Smooth muscle cell of trachea (primary cell): ENCODE results near the gene GAS2L1. TPM values are rescaled to one million over a fixed set of nuclear protein-coding genes. Genes with fewer than 3 reads are reported as not detected.

Experiments used
- total RNA-seq: library from RNA; depleted of rRNA; stranded (reverse); fragments of >200 nt; gene quantifications from 2 replicates; pipeline ENCODE4 v1.2.1, GENCODE V29; 2014

GAS2L1 gene
- total RNA-seq: 11.3 and 15.4 TPM in 2 replicates

GRCh38 chr22:29306175-29306834, at the start of gene GAS2L1:
TSS of gene GAS2L1 (plus strand) at chr22:29306650. CDS start at chr22:29308106, 1,456 bp downstream.

GRCh38 chr22:29267858-29268510, 38.5 kb upstream of the GAS2L1 start, which contains the start of the genes EWSR1 and RHBDD3:
TSS of gene EWSR1 (plus strand) at chr22:29268268. CDS start at chr22:29268337, 69 bp downstream.
TSS of gene RHBDD3 (minus strand) at chr22:29267981. CDS start at chr22:29265626, 2,355 bp downstream.

GRCh38 chr22:29315286-29316140, 9.1 kb downstream of the GAS2L1 start, which contains the start of gene RASL10A:
TSS of gene RASL10A (minus strand) at chr22:29315697. CDS start at chr22:29315246, 451 bp downstream.

Other genes with a start within 250 kb of the GAS2L1 start
- gene C22orf31, start 244.8 kb upstream of the GAS2L1 start, total RNA-seq: 0.15 TPM in 1 of 2 replicates, not detected in the other
- 8.3 and 13.9 TPM in 2 replicates for gene KREMEN1, start 233.6 kb upstream of the GAS2L1 start, total RNA-seq
- 0.50 TPM in 1 of 2 replicates, not detected in the other for gene EMID1, start 100.8 kb upstream of the GAS2L1 start, total RNA-seq
- gene RHBDD3, start 38.7 kb upstream of the GAS2L1 start, total RNA-seq: 21.8 and 22.8 TPM in 2 replicates
- gene EWSR1, start 38.4 kb upstream of the GAS2L1 start, total RNA-seq: 179 and 197 TPM in 2 replicates
- not detected in 2 replicates for gene RASL10A, start 9.0 kb downstream of the GAS2L1 start, total RNA-seq
- gene AP1B1, start 81.9 kb downstream of the GAS2L1 start, total RNA-seq: 65.5 and 72.1 TPM in 2 replicates
- not detected in 2 replicates for gene RFPL1, start 131.9 kb downstream of the GAS2L1 start, total RNA-seq
- 0.33 and 0.44 TPM in 2 replicates for gene NEFH, start 173.6 kb downstream of the GAS2L1 start, total RNA-seq
- 54.4 and 73.1 TPM in 2 replicates for gene THOC5, start 247.1 kb downstream of the GAS2L1 start, total RNA-seq